Fibroblast of lung (primary cell): ENCODE results near the gene DNAI2.

Experiments
- EZH2 ChIP-seq: IDR thresholded peaks from 2 replicates; pipeline ENCODE4 v1.5.1; 2012; ENCODE audit warnings: low read length, control low read depth, mild to moderate bottlenecking; ENCODE audit errors: missing control alignments
- TF ChIP-seq, protein P1 (sequence below), 2 donors: IDR thresholded peaks in 1 of 2; conservative IDR thresholded peaks in 1 of 2; 1 replicate in 1 of 2; 2 replicates in 1 of 2; pipeline ENCODE4 v1.5.1; 2011 to 2012; ENCODE audit warnings: low read length in 2 of 2, control low read depth in 1 of 2, inconsistent platforms in 1 of 2, low read depth in 1 of 2, mild to moderate bottlenecking in 1 of 2

DNA sequence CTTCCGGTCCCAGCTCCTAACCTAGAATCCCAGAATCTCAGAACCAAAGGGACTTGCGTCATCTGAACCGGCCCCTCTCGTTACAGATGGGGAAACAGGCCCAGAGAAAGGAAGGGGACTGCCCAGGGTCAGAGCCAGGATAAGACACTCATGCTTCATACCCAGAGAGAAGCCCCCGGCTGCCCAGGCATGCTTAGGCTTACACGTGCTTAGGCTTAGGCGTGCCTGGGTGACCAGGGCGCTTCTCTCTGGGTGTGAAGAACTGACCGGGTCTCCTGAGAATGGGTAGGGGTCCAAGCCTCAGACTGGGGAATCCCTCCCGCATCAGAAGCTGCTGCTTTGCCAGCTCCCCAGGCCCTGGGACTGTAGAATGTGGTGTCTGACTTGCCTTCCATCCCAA, 29.9 kb upstream of the DNAI2 start:
- no peak for TF ChIP-seq EZH2
- TF ChIP-seq, protein P1, sequence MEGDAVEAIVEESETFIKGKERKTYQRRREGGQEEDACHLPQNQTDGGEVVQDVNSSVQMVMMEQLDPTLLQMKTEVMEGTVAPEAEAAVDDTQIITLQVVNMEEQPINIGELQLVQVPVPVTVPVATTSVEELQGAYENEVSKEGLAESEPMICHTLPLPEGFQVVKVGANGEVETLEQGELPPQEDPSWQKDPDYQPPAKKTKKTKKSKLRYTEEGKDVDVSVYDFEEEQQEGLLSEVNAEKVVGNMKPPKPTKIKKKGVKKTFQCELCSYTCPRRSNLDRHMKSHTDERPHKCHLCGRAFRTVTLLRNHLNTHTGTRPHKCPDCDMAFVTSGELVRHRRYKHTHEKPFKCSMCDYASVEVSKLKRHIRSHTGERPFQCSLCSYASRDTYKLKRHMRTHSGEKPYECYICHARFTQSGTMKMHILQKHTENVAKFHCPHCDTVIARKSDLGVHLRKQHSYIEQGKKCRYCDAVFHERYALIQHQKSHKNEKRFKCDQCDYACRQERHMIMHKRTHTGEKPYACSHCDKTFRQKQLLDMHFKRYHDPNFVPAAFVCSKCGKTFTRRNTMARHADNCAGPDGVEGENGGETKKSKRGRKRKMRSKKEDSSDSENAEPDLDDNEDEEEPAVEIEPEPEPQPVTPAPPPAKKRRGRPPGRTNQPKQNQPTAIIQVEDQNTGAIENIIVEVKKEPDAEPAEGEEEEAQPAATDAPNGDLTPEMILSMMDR (conservative IDR thresholded peaks at IDR 0.05 in 1 of 2, IDR thresholded peaks at IDR 0.05 in 1 of 2; ENCODE audit: low read depth in 1 of 2, low read length in 2 of 2) = no peak
